Effector memory CD8-positive, alpha-beta T cell (primary cell): ENCODE data around the gene NFIB.

ENCODE experiments used
- ATAC-seq: fragments of 150-1000 bp; cut with Tn5 transposase; replicated peaks from 2 replicates; pipeline ENCODE4 v1.10.0; 2021; ENCODE audit warnings: mild to moderate bottlenecking, moderate library complexity
- DNase-seq, 3 experiments: peaks; one replicate each; pipeline ENCODE4 v3.0.0; 2021
- H3K27ac Mint-ChIP-seq, 2 donors: one replicate each; pipeline ENCODE4 v1.8.0; 2022; ENCODE audit warnings: mild to moderate bottlenecking in 2 of 2, mixed read lengths in 2 of 2, moderate library complexity in 2 of 2
- H3K27me3 Mint-ChIP-seq, 2 donors: one replicate each; pipeline ENCODE4 v1.8.0; 2022; ENCODE audit warnings: mixed read lengths in 2 of 2
- H3K36me3 Mint-ChIP-seq: one replicate; pipeline ENCODE4 v1.8.0; 2022; ENCODE audit warnings: mild to moderate bottlenecking, moderate library complexity, mixed read lengths; ENCODE audit not compliant: insufficient read depth
- H3K4me1 Mint-ChIP-seq, 2 donors: one replicate each; pipeline ENCODE4 v1.8.0; 2022; ENCODE audit warnings: low read depth in 2 of 2, mixed read lengths in 2 of 2
- H3K4me3 Mint-ChIP-seq, 2 donors: one replicate each; pipeline ENCODE4 v1.8.0; 2022; ENCODE audit warnings: mild to moderate bottlenecking in 2 of 2, mixed read lengths in 2 of 2, moderate library complexity in 2 of 2
- H3K9me3 Mint-ChIP-seq, 2 donors: one replicate each; pipeline ENCODE4 v1.8.0; 2022; ENCODE audit warnings: mixed read lengths in 2 of 2

NFIB gene

DNA sequence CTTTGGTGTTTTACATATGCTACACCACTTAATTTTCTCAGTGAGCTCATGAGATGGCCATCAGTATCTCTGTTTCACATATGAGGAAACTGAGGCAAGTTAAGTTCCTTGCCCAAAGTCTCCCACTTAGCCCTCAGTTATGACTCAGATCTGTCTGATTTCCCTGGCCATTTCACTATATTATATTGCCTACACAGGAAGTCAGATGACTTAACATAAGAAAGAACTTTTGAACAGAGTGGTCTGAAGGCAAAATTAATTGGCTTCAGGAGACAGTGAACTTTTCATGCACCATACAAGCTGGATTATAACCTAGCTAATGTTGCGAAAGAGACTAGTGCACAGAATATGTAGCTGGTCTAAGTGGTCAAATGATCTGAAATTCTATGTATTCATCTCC is 221.6 kb downstream of the NFIB start:
- no peaks in the 10 kb centered on the region for H3K4me1 Mint-ChIP-seq
- H3K4me3 Mint-ChIP-seq = no peak overlapping the region
- H3K27me3 Mint-ChIP-seq = no peaks in the 10 kb centered on the region
- ATAC-seq (no peak), DNase-seq (no peak)
- no peaks in the 10 kb centered on the region for H3K36me3 Mint-ChIP-seq
- H3K27ac Mint-ChIP-seq = no peak overlapping the region
- peaks cover 0 to 2% of the 10 kb centered on the region in 2 donors for H3K9me3 Mint-ChIP-seq

DNA sequence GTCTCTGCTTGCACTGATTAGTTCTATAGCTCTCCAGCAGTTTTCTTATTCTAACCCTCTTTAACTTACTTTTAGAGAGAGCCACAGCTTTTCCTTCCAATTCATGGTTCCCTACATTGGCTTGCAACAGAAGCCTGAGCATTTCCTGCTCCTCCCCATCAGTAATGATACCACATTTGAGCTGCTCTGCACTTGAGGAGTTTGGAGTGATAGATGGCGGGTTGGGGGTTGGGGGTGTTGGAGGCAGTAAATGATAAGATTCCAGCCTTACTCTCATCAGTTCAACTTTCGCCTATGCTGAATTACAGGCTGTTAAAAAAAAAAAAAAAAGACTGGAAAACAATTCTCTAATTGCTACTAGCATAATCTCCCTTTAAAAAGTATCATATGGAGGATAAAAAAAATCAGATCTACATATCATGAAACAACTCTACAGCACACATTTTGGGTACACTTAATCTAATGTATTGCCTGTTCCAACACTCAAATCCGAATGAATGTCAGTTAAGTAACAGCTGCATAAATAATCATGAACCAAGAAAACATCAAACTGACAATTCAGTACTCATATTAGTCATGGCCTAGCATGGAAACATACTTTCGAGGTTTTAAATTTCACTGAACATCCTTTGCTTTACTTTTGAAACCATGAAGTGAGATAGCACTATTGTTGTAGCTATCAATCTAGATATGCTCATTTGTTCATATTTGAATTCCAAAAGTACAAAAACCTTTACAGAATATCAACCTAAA is 224.7 kb downstream of the NFIB start:
- DNase-seq = no peak
- no peaks in the 10 kb centered on the region for H3K27me3 Mint-ChIP-seq

DNA sequence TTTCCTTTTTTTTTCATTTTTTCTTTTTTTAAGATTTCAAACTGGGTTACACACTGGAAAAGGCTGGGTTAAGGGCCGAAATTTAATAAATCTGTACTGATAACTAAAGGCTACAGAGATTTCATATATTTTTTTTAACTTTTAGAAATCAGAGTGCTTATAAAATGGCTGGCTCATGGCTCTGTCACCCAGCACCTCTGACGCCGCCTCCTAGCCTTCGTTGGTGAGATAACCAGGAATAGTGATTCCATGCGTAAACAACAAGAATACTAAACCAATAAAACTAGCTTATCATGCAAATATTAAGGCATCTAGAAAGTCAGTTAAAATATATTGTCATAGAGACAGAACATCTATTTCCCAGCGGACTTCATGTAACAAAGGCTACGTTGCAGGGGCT is 226.4 kb downstream of the NFIB start:
- no peaks in the 10 kb centered on the region for H3K27me3 Mint-ChIP-seq
- H3K9me3 Mint-ChIP-seq = peaks cover 0 to 2% of the 10 kb centered on the region in 2 donors
- H3K36me3 Mint-ChIP-seq = peaks cover 3% of the 10 kb centered on the region
- H3K4me1 Mint-ChIP-seq = no peaks in the 10 kb centered on the region
- no peak overlapping the region for H3K4me3 Mint-ChIP-seq
- DNase-seq (no peak), ATAC-seq (no peak)
- no peak overlapping the region for H3K27ac Mint-ChIP-seq

More for the DNA sequence above, 224.7 kb downstream of the NFIB start:
- no peak overlapping the region for H3K27ac Mint-ChIP-seq
- H3K4me1 Mint-ChIP-seq = no peaks in the 10 kb centered on the region
- H3K4me3 Mint-ChIP-seq = no peak overlapping the region
- ATAC-seq = no peak
- peaks cover 3% of the 10 kb centered on the region for H3K36me3 Mint-ChIP-seq
- H3K9me3 Mint-ChIP-seq = peaks cover 0 to 2% of the 10 kb centered on the region in 2 donors

DNA sequence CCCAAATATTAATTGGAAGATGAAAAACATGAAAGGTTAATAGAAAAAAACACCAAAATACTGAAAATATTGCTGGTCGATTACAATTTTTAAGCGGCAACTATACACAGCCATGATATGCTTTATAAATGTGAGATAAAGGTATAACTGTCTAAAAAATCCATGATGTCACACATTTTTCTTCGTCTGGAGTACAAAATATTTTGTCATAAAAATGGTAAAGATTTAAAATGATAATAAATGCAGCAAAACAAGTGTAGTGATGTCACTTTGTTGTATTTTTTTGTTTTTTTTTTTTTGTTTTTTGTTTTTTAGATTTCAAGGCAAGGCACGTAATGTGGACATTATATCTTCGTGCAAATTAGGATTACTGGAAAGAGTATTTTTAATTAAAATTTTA is 227.4 kb downstream of the NFIB start:
- DNase-seq (no peak), ATAC-seq (no peak)
- peaks cover 3% of the 10 kb centered on the region for H3K36me3 Mint-ChIP-seq
- H3K9me3 Mint-ChIP-seq = peaks cover 0 to 2% of the 10 kb centered on the region in 2 donors
- no peak overlapping the region for H3K27ac Mint-ChIP-seq
- no peaks in the 10 kb centered on the region for H3K4me1 Mint-ChIP-seq
- no peak overlapping the region for H3K4me3 Mint-ChIP-seq
- H3K27me3 Mint-ChIP-seq = no peaks in the 10 kb centered on the region

DNA sequence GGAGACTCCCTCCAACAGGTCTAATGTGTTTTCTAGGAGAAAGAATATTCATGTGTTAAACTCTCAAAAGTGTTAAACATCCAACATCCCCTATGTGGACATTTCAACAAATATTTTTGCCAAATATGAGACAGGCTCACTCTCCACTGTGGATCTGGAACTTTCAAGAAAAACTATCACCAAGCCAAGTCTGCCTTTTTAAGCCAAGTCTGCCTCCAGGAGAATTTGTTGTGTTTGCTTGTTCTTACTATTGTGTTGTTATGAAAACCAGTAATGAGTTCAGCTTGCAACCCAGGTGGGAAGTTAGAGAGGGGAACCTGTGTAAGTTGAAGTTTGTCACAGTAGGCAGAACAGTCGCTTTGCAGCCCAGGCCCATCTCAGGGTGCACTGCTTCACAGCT is 228.1 kb downstream of the NFIB start:
- H3K9me3 Mint-ChIP-seq = peaks cover 0 to 2% of the 10 kb centered on the region in 2 donors
- no peaks in the 10 kb centered on the region for H3K27me3 Mint-ChIP-seq
- no peak overlapping the region for H3K27ac Mint-ChIP-seq
- H3K4me3 Mint-ChIP-seq = no peak overlapping the region
- DNase-seq (no peak), ATAC-seq (no peak)
- H3K36me3 Mint-ChIP-seq = peaks cover 3% of the 10 kb centered on the region
- no peaks in the 10 kb centered on the region for H3K4me1 Mint-ChIP-seq

DNA sequence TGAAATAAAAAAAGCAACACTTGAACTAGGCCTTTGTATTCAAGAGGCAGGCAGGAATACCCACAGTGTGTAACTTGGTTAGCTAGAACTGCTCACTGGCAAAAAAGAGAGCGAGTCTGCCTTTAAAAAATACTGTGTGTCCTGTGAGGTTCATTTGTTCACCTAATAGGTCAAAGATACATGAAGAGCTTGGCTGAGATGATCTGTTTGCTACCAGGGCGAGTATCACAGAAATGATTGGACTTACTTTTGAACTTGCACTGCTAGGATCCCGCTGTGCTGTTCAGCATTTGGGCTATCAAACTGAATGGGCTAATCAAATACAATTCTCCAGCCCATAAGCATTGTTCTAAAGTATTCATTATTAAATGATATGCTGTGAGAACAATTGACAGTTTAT is 229.1 kb downstream of the NFIB start:
- no peaks in the 10 kb centered on the region for H3K4me1 Mint-ChIP-seq
- ATAC-seq (no peak), DNase-seq (no peak)
- no peak overlapping the region for H3K4me3 Mint-ChIP-seq
- peaks cover 3% of the 10 kb centered on the region for H3K36me3 Mint-ChIP-seq
- no peak overlapping the region for H3K27ac Mint-ChIP-seq
- H3K9me3 Mint-ChIP-seq = no peaks in the 10 kb centered on the region
- H3K27me3 Mint-ChIP-seq = no peaks in the 10 kb centered on the region

DNA sequence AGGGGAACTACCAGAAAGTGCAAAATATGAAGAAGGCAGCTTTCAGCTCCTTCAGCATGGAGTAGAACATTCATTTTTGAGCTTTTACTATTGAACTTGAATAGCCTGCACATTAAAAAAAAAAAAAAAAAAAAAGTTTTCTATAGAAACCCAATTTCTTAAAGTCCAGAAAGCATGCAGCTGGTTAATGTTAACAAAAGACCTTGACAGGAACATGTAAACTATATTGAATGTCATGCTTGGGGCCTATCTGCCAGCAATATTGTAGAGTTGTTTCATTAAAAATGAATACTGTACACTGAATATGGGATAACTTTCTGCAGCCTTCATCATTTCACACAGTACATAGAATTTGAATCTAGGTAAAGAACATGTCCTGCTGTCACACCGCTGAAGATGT is 230.6 kb downstream of the NFIB start:
- Mint-ChIP-seq H3K4me3 (no peak overlapping the region), H3K36me3 (peaks cover 3% of the 10 kb centered on the region), H3K4me1 (no peaks in the 10 kb centered on the region), H3K27ac (no peak overlapping the region), H3K27me3 (no peaks in the 10 kb centered on the region), H3K9me3 (peaks cover 0 to 4% of the 10 kb centered on the region in 2 donors)
- DNase-seq (no peak), ATAC-seq (no peak)

DNA sequence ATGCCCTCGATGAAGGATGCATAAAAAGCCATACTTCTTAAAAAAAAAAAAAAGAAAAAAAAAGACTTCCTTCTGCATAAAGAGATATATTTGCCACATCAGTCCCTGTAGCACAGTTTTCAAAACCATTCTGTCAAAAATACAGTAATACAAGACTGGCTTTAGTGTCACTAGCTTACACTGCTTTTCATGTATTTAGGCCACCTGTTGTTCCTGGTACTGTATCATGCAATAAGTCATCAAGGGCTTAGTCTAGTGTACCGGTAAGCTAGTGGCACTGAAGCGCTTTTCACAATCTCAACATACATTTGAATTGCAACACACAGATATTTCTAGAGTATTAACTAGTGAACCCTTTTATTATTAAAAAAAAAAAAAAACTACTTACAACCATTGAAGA is 231.2 kb downstream of the NFIB start:
- DNase-seq = no peak
- H3K9me3 Mint-ChIP-seq = peaks cover 0 to 4% of the 10 kb centered on the region in 2 donors
- H3K4me1 Mint-ChIP-seq = no peaks in the 10 kb centered on the region
- no peak overlapping the region for H3K4me3 Mint-ChIP-seq
- peaks cover 3% of the 10 kb centered on the region for H3K36me3 Mint-ChIP-seq
- H3K27me3 Mint-ChIP-seq = no peaks in the 10 kb centered on the region
- no peak overlapping the region for H3K27ac Mint-ChIP-seq
- no peak for ATAC-seq

DNA sequence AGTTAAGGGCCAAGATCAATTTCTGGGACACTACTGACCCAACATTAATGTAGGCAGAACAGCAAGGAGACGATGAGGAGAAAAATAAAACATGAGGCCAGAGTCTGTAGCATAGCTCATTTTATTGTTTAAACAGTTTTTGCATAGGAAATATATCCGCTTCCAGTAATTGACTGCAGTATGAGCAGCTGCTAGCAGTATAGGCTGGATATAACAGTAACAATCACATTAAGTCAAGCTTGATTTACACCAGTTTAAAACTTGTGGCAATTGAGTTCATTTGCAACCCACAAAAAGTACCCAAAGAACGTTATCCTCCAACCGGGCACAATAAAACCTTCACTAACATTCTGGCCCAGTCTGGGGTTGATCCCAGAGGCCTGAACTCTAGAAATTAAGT is 232.2 kb downstream of the NFIB start:
- Mint-ChIP-seq H3K27ac (no peak overlapping the region), H3K4me3 (no peak overlapping the region)
- ATAC-seq = no peak

DNA sequence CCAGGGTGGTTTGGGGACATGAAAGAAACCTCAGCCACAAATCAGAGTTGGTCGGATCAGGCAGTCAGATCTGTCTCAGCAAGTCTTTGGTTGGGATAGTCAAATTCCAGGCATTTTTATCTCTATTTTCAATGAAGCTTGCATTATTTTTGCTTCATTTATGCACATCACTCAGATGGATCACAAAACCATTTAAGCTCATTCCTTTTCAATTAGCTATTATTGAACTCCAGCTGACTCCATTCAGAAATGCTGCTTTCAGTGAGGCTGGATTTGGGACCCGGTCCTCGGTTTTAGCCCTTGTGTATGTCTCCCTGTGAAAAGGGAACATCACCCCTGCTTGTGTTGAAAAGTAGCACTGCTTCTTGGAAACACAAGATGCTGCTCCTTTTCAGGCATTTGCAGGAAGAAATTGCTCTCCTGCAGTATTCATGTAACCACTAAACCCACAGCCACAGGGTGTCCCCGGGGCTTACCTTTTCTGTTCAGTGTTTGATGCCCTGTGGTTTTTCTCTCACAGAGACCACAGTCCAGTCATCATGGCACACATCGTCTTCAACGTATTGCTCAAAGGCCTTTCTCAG is 232.9 kb downstream of the NFIB start:
- Mint-ChIP-seq H3K9me3 (peaks cover 4 to 6% of the 10 kb centered on the region in 2 donors), H3K4me3 (no peak overlapping the region), H3K27ac (no peak overlapping the region), H3K27me3 (no peaks in the 10 kb centered on the region), H3K36me3 (peaks cover 3% of the 10 kb centered on the region), H3K4me1 (no peaks in the 10 kb centered on the region)
- DNase-seq = no peak
- ATAC-seq = no peak

More for the DNA sequence above, 232.2 kb downstream of the NFIB start:
- Mint-ChIP-seq H3K27me3 (no peaks in the 10 kb centered on the region), H3K36me3 (peaks cover 3% of the 10 kb centered on the region), H3K4me1 (no peaks in the 10 kb centered on the region), H3K9me3 (peaks cover under 1 to 4% of the 10 kb centered on the region in 2 donors)
- no peak for DNase-seq

DNA sequence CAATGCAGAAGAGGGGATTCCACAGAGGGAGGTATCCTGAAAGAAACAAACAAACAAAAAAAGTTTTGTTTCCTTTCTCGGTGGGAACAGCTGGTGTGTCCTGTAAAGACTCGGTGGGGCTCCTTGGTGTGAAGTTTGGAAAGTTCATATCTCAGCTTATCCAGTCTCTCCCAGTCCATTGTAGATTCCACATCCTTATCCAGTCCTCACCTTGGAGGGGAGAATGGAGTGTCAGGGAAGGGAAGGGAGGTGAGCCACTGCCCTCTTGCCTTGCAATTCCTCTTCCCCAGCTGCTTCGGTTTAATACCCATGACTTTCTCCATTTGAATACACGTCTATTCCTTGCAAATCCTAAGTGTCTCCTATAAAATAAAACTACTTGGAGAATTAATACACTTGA is 234.5 kb downstream of the NFIB start:
- no peak for DNase-seq

DNA sequence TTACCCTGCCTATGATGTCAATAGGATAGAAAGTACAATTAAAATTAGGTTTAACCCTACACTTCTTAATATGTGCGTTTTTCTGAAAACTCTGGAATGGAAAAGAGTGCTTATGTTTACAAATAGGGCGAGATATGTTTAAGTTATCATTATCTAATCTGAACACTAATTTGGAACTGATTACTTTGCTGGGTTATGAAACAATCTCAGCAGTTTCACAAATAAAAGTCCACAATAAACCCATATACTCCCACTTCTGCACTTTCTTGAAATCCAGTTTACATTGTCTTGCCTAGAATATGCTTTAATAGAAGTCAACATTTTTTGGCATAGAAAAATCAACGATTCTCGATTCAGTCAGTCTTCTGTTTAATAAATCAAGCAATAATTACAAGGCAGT is 236.3 kb downstream of the NFIB start:
- H3K27ac Mint-ChIP-seq = no peak overlapping the region
- peaks cover 6 to 10% of the 10 kb centered on the region in 2 donors for H3K9me3 Mint-ChIP-seq
- H3K4me1 Mint-ChIP-seq = no peaks in the 10 kb centered on the region
- no peaks in the 10 kb centered on the region for H3K36me3 Mint-ChIP-seq
- H3K27me3 Mint-ChIP-seq = no peaks in the 10 kb centered on the region
- no peak overlapping the region for H3K4me3 Mint-ChIP-seq
- DNase-seq (no peak), ATAC-seq (no peak)

More for the DNA sequence above, 234.5 kb downstream of the NFIB start:
- H3K9me3 Mint-ChIP-seq = peaks cover 6 to 10% of the 10 kb centered on the region in 2 donors
- no peak for ATAC-seq
- H3K27me3 Mint-ChIP-seq = no peaks in the 10 kb centered on the region
- no peaks in the 10 kb centered on the region for H3K4me1 Mint-ChIP-seq
- peaks cover 2% of the 10 kb centered on the region for H3K36me3 Mint-ChIP-seq
- no peak overlapping the region for H3K4me3 Mint-ChIP-seq
- H3K27ac Mint-ChIP-seq = no peak overlapping the region

DNA sequence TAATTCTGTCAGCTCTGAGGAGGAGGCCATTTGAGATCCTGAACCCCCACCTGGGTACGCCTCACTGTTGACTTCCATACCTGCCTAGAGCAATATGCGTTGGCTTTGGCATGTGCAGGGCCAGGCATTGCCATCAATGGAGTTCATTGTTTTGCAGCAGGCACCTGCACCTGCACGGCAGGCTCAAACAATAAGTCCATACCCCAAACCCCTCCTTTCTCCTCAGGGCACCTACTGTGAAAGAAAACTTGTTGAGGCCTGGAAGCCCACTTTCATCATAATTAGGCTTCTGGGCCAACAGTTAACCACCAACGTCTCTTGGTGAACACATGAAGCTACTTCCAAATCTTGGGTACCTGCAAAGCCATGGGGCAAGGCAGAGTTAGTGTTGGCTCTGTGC is 238.7 kb downstream of the NFIB start:
- Mint-ChIP-seq H3K36me3 (no peaks in the 10 kb centered on the region), H3K27ac (no peak overlapping the region), H3K9me3 (peaks cover 14 to 15% of the 10 kb centered on the region in 2 donors), H3K4me3 (no peak overlapping the region), H3K27me3 (no peaks in the 10 kb centered on the region), H3K4me1 (no peaks in the 10 kb centered on the region)
- DNase-seq (no peak), ATAC-seq (no peak)

DNA sequence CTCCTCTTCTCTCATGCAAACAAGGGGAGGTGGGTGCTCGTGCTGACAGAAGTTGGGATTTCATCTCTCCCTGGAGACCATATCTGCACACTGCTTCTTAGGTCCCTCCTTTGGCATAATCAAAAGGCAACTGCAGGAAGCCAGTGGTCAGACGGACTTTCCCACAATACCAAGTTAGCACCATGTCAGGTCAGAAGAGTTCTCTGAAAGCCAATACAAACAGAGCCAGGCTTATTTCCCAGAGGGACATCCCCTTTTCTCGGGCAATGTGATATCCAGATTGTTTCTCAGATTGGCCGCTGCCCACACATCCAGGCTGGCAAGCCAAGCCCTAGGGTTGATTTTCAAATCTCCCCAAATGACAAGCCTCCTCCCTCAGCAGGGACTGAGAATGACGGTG is 241.1 kb downstream of the NFIB start:
- H3K9me3 Mint-ChIP-seq = peaks cover 10 to 15% of the 10 kb centered on the region in 2 donors
- H3K4me3 Mint-ChIP-seq = no peak overlapping the region
- DNase-seq (no peak), ATAC-seq (no peak)
- H3K27ac Mint-ChIP-seq = no peak overlapping the region
- H3K36me3 Mint-ChIP-seq = no peaks in the 10 kb centered on the region
- H3K27me3 Mint-ChIP-seq = no peaks in the 10 kb centered on the region
- H3K4me1 Mint-ChIP-seq = no peaks in the 10 kb centered on the region
